HepG2 (cell line): ENCODE measurements around the gene GRAMD2A. TPM values are rescaled to one million over a fixed set of nuclear protein-coding genes. Genes with fewer than 3 reads are reported as not detected.
A peak's percentile ranks its signal among the peaks of the same experiment; 100 is the strongest.

Source experiments
- CAMTA2 ChIP-seq: sonication (generic); formaldehyde crosslinking; IDR thresholded peaks from 2 replicates; pipeline ENCODE4 v1.4.0; 2020; ENCODE audit warnings: mild to moderate bottlenecking, missing genetic modification reagents, borderline replicate concordance
- ELK4 ChIP-seq: sonication (generic); formaldehyde crosslinking; IDR thresholded peaks from 2 replicates; pipeline ENCODE4 v1.9.0; 2021; ENCODE audit warnings: missing genetic modification reagents, borderline replicate concordance
- ERF ChIP-seq: IDR thresholded peaks from 2 replicates; pipeline ENCODE4 v1.6.1; 2018; ENCODE audit warnings: missing biosample characterization, missing genetic modification reagents
- ETV5 ChIP-seq: IDR thresholded peaks from 2 replicates; pipeline ENCODE4 v1.6.1; 2018; ENCODE audit warnings: missing biosample characterization, missing genetic modification reagents, inconsistent platforms, borderline replicate concordance
- FOXC1 ChIP-seq: sonication (generic); formaldehyde crosslinking; IDR thresholded peaks from 2 replicates; pipeline ENCODE4 v1.8.0; 2022; ENCODE audit warnings: mild to moderate bottlenecking, missing genetic modification reagents, borderline replicate concordance
- HDAC6 ChIP-seq: fragments of 200-600 bp; sonication (generic); IDR thresholded peaks from 2 replicates; pipeline ENCODE4 v1.7.0; 2017; ENCODE audit warnings: mild to moderate bottlenecking, antibody characterized with exemption, low read length, low read depth
- HOXA7 ChIP-seq: sonication (generic); formaldehyde crosslinking; IDR thresholded peaks from 2 replicates; pipeline ENCODE4 v1.8.1; 2022; ENCODE audit warnings: mild to moderate bottlenecking, missing genetic modification reagents, moderate library complexity
- IKZF4 ChIP-seq: sonication (generic); formaldehyde crosslinking; IDR thresholded peaks from 2 replicates; pipeline ENCODE4 v1.5.1; 2020; ENCODE audit warnings: borderline replicate concordance, mild to moderate bottlenecking, low read depth, missing genetic modification reagents; ENCODE audit errors: not compliant biosample characterization
- KDM1A ChIP-seq: IDR thresholded peaks from 2 replicates; pipeline ENCODE4 v1.6.1; 2016; ENCODE audit warnings: missing compliant biosample characterization
- MAZ ChIP-seq, 2 experiments: sonication (generic) in 1 of 2; formaldehyde crosslinking in 1 of 2; IDR thresholded peaks; 2 replicates each; pipeline versions ENCODE4 v1.5.0 to v1.6.1; 2012 to 2020; ENCODE audit warnings: low read depth in 2 of 2, mild to moderate bottlenecking in 2 of 2, borderline replicate concordance in 1 of 2, improper control_type of control experiment in 1 of 2, low read length in 1 of 2, missing genetic modification reagents in 1 of 2, moderate library complexity in 1 of 2
- MEIS2 ChIP-seq: sonication (generic); formaldehyde crosslinking; IDR thresholded peaks from 2 replicates; pipeline ENCODE4 v1.9.0; 2021; ENCODE audit warnings: mild to moderate bottlenecking, missing genetic modification reagents
- NR0B2 ChIP-seq: sonication (generic); formaldehyde crosslinking; IDR thresholded peaks from 2 replicates; pipeline ENCODE4 v1.4.0; 2020; ENCODE audit warnings: mild to moderate bottlenecking, missing genetic modification reagents
- NR2F2 ChIP-seq: IDR thresholded peaks from 2 replicates; pipeline ENCODE4 v1.6.1; 2012; ENCODE audit warnings: low read depth, inconsistent platforms, borderline replicate concordance
- RXRB ChIP-seq: IDR thresholded peaks from 2 replicates; pipeline ENCODE4 v1.6.1; 2016; ENCODE audit warnings: borderline replicate concordance, missing genetic modification reagents, missing compliant biosample characterization
- TERF1 ChIP-seq: sonication (generic); formaldehyde crosslinking; IDR thresholded peaks from 2 replicates; pipeline ENCODE4 v1.8.0; 2022; ENCODE audit warnings: mild to moderate bottlenecking, missing genetic modification reagents, moderate library complexity
- ZNF232 ChIP-seq: sonication (generic); formaldehyde crosslinking; IDR thresholded peaks from 2 replicates; pipeline ENCODE4 v1.4.0; 2020; ENCODE audit warnings: missing genetic modification reagents, borderline replicate concordance
- ZNF431 ChIP-seq: sonication (generic); formaldehyde crosslinking; IDR thresholded peaks from 2 replicates; pipeline ENCODE4 v1.9.0; 2022; ENCODE audit warnings: missing genetic modification reagents, low read depth, mild to moderate bottlenecking, borderline replicate concordance
- ZNF44 ChIP-seq: sonication (generic); formaldehyde crosslinking; IDR thresholded peaks from 2 replicates; pipeline ENCODE4 v1.5.1; 2020; ENCODE audit warnings: mild to moderate bottlenecking, missing genetic modification reagents
- ZNF660 ChIP-seq: sonication (generic); formaldehyde crosslinking; IDR thresholded peaks from 2 replicates; pipeline ENCODE4 v1.5.1; 2020; ENCODE audit warnings: mild to moderate bottlenecking, low read depth, missing genetic modification reagents, borderline replicate concordance
- ZNF720 ChIP-seq: sonication (generic); formaldehyde crosslinking; IDR thresholded peaks from 2 replicates; pipeline ENCODE4 v1.4.0; 2020; ENCODE audit warnings: missing genetic modification reagents
- ZXDC ChIP-seq: sonication (generic); formaldehyde crosslinking; IDR thresholded peaks from 2 replicates; pipeline ENCODE4 v1.5.0; 2020; ENCODE audit warnings: mild to moderate bottlenecking, missing genetic modification reagents
- polyA plus RNA-seq, 8 experiments: library from polyadenylated mRNA; depleted of rRNA in 3 of 8; stranded (reverse) in 7 of 8; unstranded in 1 of 8; fragments of >200 nt; fragmentation: Illumina TruSeq in 4 of 8; extraction: Trizol in 4 of 8; gene quantifications; 2 replicates each; pipeline versions ENCODE4 v1.2.1 to v1.2.3, GENCODE V29; 2011 to 2016; ENCODE audit warnings: low read depth in 4 of 8, missing spikeins in 1 of 8, mixed read lengths in 1 of 8; ENCODE audit not compliant: insufficient read depth in 1 of 8
- total RNA-seq, 5 experiments: library from RNA; depleted of rRNA; stranded (reverse); fragments of >200 nt; fragmentation: Illumina TruSeq; extraction: Trizol; gene quantifications; 2 replicates each; pipeline ENCODE4 v1.2.3, GENCODE V29; 2016; ENCODE audit warnings: low read depth in 1 of 5
- TF ChIP-seq, protein P1 (sequence below): sonication (generic); formaldehyde crosslinking; IDR thresholded peaks from 2 replicates; pipeline ENCODE4 v1.9.0; 2021; ENCODE audit warnings: missing genetic modification reagents, mild to moderate bottlenecking, borderline replicate concordance
- TF ChIP-seq, protein P2 (sequence below): sonication (generic); formaldehyde crosslinking; IDR thresholded peaks from 2 replicates; pipeline ENCODE4 v1.4.0; 2020; ENCODE audit warnings: mild to moderate bottlenecking, missing genetic modification reagents

The GRAMD2A gene
- total and polyA plus RNA-seq, 2 of the 13 experiments (the other 11 are each of a cell fraction or from before 2014, with no cell fraction given), result 0.04 TPM; not detected in 1

- TF ChIP-seq MAZ (IDR thresholded peaks at IDR 0.05; ENCODE audit: borderline replicate concordance, low read depth, low read length), result no peak
- no peak for TF ChIP-seq MAZ (CRISPR knock-in tag; IDR thresholded peaks at IDR 0.05; ENCODE audit: low read depth)
- TF ChIP-seq ELK4, result no peak
- TF ChIP-seq KDM1A (CRISPR knock-in tag), result no peak
- no peak for TF ChIP-seq HOXA7 (CRISPR knock-in tag)
- TF ChIP-seq, protein P1, sequence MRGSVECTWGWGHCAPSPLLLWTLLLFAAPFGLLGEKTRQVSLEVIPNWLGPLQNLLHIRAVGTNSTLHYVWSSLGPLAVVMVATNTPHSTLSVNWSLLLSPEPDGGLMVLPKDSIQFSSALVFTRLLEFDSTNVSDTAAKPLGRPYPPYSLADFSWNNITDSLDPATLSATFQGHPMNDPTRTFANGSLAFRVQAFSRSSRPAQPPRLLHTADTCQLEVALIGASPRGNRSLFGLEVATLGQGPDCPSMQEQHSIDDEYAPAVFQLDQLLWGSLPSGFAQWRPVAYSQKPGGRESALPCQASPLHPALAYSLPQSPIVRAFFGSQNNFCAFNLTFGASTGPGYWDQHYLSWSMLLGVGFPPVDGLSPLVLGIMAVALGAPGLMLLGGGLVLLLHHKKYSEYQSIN (CRISPR knock-in tag), result no peak
- no peak for TF ChIP-seq ZNF660
- TF ChIP-seq ERF (CRISPR knock-in tag), result 0 out of 2 replicates have a peak, but pooled peaks have one; percentile 44
- no peak for TF ChIP-seq ZNF720 (CRISPR knock-in tag)
- no peak for TF ChIP-seq ETV5 (CRISPR knock-in tag)
- TF ChIP-seq IKZF4 (CRISPR knock-in tag), result no peak
- TF ChIP-seq TERF1, result no peak
- TF ChIP-seq NR0B2 (CRISPR knock-in tag), result no peak
- no peak for TF ChIP-seq NR2F2
- TF ChIP-seq, protein P2, sequence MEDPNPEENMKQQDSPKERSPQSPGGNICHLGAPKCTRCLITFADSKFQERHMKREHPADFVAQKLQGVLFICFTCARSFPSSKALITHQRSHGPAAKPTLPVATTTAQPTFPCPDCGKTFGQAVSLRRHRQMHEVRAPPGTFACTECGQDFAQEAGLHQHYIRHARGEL, result no peak
- no peak for TF ChIP-seq ZNF44 (CRISPR knock-in tag)
- no peak for TF ChIP-seq HDAC6
- TF ChIP-seq ZXDC, result no peak
- TF ChIP-seq FOXC1 (CRISPR knock-in tag), result no peak
- TF ChIP-seq RXRB (CRISPR knock-in tag), result peak; percentile 41; the same call in 1 of the 2 replicates
- no peak for TF ChIP-seq ZNF232
- TF ChIP-seq ZNF431 (CRISPR knock-in tag), result no peak
- TF ChIP-seq MEIS2 (CRISPR knock-in tag), result no peak
- no peak for TF ChIP-seq CAMTA2 (CRISPR knock-in tag)
Measured at GRCh38 chr15:72199721-72200212, 2.2 kb upstream of the GRAMD2A start (continued).
